HG02938 (cell line): Measurements from ENCODE around the gene COG1.

Source experiments
- ATAC-seq: cut with Tn5 transposase; IDR thresholded peaks from one replicate; pipeline ENCODE4 v1.9.1; 2021; ENCODE audit warnings: mild to moderate bottlenecking, moderate library complexity; ENCODE audit not compliant: unreplicated experiment

COG1 gene

DNA sequence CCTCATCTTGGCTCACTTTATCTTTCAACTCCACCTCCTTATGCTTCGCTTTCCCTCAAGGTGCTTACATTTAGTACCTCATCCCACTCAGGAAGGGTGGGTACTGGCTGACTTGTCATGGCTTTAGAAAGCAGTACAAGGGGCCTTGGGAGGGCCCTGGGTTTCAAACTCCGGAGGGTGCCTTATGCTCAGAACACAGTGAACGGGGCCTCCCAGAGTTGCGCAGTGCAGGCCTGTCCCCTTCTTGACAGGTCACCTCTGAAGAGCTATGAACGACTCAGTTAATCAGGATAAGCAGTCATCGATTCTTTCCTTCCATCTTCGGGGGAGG, 6.0 kb downstream of the COG1 start:
- no peak for ATAC-seq

DNA sequence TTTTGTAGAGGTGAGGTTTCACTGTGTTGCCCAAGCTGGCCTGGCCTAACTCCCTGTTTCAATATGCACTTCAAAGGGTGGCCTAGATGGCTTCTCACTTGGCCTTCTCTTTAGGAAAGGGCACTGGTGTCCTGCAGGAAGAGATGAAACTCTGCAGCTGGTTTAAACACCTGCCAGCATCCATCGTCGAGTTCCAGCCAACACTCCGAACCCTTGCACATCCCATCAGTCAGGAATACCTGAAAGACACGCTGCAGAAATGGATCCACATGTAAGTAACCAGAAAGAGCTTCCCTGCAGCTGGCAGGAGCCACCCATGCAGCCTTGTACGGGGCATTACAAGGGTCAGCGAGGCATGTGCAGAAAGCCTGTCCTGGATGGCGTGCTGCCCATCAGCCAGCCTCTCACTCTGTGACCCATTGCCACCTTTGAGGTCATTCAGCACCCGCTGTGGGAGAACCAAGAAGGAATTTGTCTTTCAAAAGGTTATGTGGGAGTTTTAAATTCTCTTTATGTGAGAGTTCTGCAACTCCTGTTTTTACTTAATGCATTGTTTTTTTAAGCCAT, 7.0 kb downstream of the COG1 start:
- ATAC-seq, result no peak

GRCh38 chr17:73200476-73200875, 7.6 kb downstream of the COG1 start:
- ATAC-seq, result no peak

- no peak for ATAC-seq
Observed at GRCh38 chr17:73201215-73202069, 8.6 kb downstream of the COG1 start.

DNA sequence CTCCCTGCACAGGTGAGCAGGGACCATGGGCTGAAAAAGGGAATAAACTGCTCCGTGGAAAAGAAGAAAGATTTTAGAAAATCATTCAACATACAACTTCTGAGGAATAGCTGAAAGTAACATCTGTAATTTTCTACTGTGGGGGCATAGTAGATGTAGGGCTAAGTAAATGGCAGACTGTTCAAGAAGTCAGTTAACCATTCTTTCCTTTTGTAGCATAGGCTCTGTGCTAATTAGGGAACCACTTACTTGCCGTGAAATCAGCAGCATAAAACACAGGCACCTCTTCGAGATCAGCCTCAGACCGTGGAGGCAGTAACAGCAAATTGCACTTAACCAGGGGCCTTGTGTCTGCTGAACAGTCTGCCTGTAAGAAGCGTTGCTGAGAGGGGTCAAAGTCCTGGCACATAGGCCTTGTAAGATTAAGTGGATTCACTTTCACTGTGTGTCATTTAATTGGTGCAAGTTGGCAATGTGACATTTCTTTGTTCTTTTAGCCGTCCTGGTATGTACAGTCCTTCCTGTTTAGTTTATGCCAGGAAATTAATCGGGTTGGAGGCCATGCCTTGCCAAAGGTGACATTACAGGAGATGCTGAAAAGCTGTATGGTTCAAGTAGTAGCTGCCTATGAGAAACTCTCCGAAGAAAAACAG, 10.4 kb downstream of the COG1 start:
- ATAC-seq, result no peak

DNA sequence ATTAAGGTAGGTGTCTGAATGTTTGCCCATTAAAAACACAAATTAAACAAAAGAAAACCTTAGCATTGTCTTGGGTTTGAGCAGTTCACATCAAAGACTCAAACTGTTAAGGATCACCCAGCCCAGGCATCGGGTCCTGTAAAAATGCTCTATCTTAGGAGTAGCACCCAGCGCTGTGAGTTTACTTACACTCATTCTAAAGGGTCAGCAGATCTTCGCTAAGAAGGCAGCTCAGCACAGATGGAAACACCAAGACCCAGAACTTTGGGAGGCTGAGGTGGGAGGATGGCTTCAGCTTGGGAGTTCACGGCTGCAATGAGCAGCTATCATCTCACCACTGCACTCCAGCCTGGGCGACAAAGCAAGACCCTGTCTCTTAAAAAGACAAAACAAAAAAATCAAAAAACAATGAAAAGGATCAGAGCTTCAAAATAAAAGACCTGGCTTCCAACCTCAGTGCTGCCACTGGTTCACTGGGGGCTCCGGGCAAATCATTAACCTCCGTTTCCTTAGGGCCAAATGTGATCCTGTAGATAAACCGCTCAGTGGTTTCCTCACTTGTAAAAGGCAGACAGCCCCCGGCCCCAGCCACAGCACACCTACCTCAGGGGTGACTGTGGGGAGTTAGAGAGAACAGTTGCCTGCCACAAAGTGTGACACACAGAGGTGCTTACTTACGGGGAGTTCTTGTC, 11.1 kb downstream of the COG1 start:
- ATAC-seq, result no peak

GRCh38 chr17:73205459-73205961, 12.7 kb downstream of the COG1 start:
- no peak for ATAC-seq

GRCh38 chr17:73208139-73208827, 15.4 kb downstream of the COG1 start:
- ATAC-seq, result no peak

- ATAC-seq, result no peak
Observed at GRCh38 chr17:73209436-73209835, 16.6 kb downstream of the COG1 start.

DNA sequence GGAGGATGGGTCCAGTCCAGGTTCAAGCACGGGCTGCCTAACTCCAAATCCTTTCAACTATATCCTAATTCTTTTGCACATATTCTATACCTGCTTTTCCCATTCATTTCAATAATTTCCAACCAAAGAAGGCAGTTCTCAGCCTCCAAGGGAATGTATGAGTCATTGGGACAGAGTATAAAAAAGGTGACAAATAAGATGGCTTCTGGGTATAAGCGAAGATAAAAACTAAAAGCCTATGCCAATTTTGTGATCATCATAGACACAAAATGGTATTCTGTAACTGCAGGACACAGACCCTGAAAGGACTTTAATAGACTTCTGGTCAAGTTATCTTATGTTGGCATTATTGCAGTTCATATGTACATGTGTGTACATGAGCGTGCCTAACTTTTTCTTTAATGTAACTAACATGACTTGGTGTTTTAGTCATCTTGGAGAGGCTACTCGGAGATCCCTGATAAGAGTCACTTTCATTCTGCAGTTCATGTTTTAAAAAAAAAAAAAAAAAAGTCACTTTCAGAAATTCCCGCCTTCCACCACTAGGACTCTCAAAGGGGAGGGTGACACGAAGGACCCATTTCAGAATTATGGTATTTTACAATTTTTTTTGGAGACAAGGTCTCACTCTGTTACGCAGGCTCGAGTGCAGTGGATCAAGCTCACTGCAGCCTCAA, 17.3 kb downstream of the COG1 start:
- no peak for ATAC-seq

DNA sequence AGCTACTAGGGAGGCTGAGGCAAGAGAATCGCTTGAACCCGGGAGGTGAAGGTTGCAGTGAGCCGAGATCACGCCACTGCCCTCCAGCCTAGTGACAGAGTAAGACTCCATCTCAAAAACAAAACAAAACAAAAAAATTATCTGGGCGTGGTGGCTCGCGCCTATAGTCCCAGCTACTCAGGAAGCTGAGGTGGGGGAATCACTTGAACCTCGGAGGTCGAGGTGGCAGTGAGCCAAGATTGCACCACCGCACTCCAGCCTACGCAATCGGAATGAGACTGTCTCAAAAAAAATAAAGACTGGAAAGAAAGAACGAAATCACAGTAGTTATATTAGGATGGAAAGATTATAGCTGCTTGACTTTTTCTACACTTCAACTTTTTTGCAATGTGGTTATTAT, 18.9 kb downstream of the COG1 start:
- no peak for ATAC-seq

- ATAC-seq, result no peak
Observed at GRCh38 chr17:73214008-73214407, 21.2 kb downstream of the COG1 start.

- no peak for ATAC-seq
Observed at GRCh38 chr17:73214851-73215250, 22.0 kb downstream of the COG1 start.

GRCh38 chr17:73215447-73215846, 22.6 kb downstream of the COG1 start:
- no peak for ATAC-seq

GRCh38 chr17:73223626-73224230, 30.9 kb downstream of the COG1 start:
- ATAC-seq, result no peak

- ATAC-seq, result no peak
Observed at GRCh38 chr17:73224237-73224636, 31.4 kb downstream of the COG1 start.

GRCh38 chr17:73224663-73225305, 31.9 kb downstream of the COG1 start:
- no peak for ATAC-seq

DNA sequence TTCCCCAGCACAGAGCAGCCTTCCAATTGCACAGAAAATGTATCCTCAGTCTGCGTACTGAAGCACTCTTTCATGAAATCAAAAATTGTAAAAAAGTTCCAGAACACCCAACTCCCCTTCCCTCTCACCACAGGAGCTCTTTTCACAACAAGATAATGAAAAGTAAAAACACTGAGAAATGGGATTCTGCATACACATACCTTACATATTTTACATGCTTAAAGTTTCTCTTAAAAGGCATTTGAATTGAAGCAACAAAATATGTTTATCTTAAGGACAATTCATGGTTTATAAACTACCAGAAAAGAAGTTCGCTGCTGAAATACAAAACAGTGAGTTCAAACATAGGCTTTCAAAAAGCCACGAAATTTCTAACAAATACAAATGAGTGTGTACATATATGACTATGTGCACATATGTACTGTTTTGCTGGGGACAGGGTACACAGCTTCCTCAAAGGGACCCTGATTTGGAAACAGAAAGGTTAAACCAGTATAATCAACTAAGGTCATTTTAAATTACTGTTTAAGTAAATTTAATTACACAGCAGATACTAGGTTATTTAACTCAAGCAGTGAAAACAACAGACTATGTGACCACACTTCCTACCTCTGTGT, 33.8 kb downstream of the COG1 start:
- no peak for ATAC-seq

DNA sequence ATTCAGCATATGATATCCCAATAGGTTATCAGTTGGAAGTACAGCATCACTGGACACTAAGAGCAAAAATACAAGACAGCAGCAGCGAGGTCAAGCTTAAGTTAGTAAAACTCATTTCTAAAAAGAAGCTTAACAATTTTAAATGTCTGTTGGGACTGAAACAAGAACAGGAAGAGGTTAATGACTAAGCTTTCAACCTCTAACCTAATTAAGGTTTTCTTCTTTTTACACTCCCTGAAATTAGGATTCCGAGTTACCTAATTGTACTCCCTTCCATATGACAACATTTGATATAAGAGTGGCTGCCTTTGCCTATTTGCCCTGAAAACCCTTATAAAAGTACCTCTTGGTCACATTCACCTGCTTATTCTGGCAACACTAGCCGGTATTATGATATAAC, 34.5 kb downstream of the COG1 start:
- ATAC-seq, result no peak
